Stimulated activated naive CD8-positive, alpha-beta T cell treated with anti-CD3 and anti-CD28 coated beads, Interleukin-15, Interleukin-2, amounts not matched to agents 100 ng/mL and 50 ng/mL, for 24 hours (primary cell): ENCODE data around the gene FAP.

Experiments
- H3K27ac Mint-ChIP-seq: one replicate; pipeline ENCODE4 v1.8.0; 2021; ENCODE audit warnings: mild to moderate bottlenecking, mixed read lengths
- H3K27me3 Mint-ChIP-seq: one replicate; pipeline ENCODE4 v1.8.0; 2021; ENCODE audit warnings: mixed read lengths
- H3K36me3 Mint-ChIP-seq: one replicate; pipeline ENCODE4 v1.8.0; 2021; ENCODE audit warnings: low read depth, mixed read lengths
- H3K4me1 Mint-ChIP-seq: one replicate; pipeline ENCODE4 v1.8.0; 2021; ENCODE audit warnings: low read depth, mixed read lengths
- H3K4me3 Mint-ChIP-seq: one replicate; pipeline ENCODE4 v1.8.0; 2021; ENCODE audit warnings: mild to moderate bottlenecking, mixed read lengths
- H3K9me3 Mint-ChIP-seq: one replicate; pipeline ENCODE4 v1.8.0; 2021; ENCODE audit warnings: mixed read lengths

FAP gene

DNA sequence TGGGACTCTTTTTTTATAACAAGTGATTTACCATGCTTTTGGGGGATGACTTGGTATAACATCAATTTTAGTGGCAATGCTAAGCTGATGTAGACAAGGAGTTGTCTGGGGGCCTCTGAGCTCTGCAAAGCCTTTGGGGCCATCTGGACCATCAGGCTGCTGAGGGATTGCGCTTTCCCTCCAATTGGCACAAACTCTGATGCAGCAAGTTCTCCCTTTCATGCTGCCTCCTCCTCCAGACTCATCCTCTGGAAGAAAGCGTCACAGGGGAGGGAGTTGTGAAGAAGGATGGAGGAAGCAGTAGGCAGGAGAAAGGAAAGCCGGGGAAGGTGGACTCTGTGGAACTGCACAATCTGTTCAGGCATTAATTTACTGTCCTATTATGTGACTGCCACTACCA, 10.2 kb upstream of the FAP start:
- Mint-ChIP-seq H3K9me3 (peaks cover 6% of the 10 kb centered on the region), H3K27ac (no peak overlapping the region), H3K27me3 (peaks cover 9% of the 10 kb centered on the region), H3K4me3 (no peak overlapping the region), H3K36me3 (no peaks in the 10 kb centered on the region), H3K4me1 (no peaks in the 10 kb centered on the region)

DNA sequence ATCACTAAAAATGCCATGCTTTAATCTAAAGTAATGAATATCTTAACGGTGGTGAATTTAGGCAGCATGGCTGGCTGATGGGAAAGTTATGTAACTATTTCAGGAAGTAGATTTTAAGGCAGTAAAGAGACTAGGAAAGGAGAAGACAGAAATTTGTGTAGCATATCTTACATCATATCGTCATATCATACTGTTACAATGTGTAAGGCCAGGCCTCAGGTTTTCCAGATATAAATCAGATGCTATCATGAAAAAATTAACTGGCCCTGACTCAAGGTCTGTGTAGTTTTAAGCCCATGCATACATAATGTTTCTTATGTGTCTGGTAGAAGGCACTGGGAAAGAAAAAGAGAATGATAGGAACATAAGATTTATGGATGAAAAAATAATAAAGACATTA, 8.9 kb upstream of the FAP start:
- H3K27me3 Mint-ChIP-seq = peaks cover 14% of the 10 kb centered on the region
- no peaks in the 10 kb centered on the region for H3K4me1 Mint-ChIP-seq
- H3K27ac Mint-ChIP-seq = no peak overlapping the region
- H3K36me3 Mint-ChIP-seq = no peaks in the 10 kb centered on the region
- H3K9me3 Mint-ChIP-seq = peaks cover 6% of the 10 kb centered on the region
- no peak overlapping the region for H3K4me3 Mint-ChIP-seq

DNA sequence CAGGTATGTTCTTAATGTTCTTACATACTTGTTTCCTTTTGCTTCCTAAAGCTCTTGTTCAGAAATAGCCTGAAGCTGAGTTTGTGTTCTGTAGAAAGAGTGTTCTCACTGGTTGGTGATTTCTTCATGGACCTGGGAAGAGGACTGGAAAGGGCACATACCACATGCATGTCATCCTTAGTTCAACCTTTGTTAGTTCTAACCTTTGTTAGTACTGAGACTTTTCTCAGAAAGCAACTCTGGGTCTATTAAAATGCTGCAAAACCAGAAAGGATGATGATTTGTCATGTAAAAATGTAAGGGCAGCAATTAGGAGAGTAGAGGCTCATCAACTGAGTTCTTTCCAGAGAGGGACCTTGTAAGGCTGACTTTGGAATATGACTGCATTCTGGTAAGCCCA, 2.5 kb upstream of the FAP start:
- Mint-ChIP-seq H3K4me1 (no peaks in the 10 kb centered on the region), H3K27ac (no peak overlapping the region), H3K4me3 (no peak overlapping the region), H3K27me3 (peaks cover 40% of the 10 kb centered on the region), H3K36me3 (no peaks in the 10 kb centered on the region), H3K9me3 (peaks cover 6% of the 10 kb centered on the region)

DNA sequence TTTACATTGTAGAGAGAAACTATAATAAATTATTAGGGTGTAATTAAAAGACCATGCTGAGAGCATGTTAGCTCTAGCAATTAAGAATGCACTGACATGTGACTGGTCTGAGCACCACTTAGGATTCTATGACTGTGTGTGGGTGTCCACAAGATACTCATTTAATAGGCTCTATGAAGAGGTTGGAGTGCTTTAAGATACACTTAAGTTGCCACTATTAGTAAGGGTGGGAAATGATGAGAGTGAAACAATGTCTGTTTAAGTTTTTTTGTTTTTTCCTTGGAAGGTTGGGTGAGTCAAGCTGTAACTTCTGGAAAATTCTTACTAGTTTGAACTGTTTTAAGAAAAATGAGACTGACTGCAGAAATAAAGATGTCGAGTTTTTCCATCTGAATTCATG, 1.8 kb upstream of the FAP start:
- Mint-ChIP-seq H3K4me1 (no peaks in the 10 kb centered on the region), H3K27me3 (peaks cover 42% of the 10 kb centered on the region), H3K4me3 (no peak overlapping the region), H3K9me3 (peaks cover under 1% of the 10 kb centered on the region), H3K36me3 (no peaks in the 10 kb centered on the region), H3K27ac (no peak overlapping the region)

DNA sequence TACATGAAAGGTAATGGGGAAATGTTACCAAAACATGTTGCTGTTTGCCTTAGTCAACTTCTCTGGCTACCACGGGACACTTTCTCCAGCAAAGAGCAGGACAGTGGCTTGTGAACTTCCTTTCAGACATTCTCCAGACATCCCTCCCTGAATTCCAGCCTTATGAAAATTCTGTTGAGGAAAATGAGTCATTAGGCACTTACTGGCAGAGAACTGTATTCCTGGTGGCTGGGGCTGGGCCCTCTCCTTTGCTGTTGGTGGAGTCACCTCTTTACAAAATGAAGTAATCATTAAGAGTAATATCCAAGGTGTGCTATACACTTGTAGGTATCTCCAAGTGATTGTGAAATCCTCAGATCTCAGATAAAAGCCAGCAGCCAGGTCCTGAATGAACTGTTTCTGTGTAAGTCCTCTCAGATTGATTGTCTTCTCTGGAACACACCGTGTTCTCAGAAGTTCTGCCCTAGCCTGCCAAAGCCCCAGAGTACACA, 1.3 kb upstream of the FAP start:
- Mint-ChIP-seq H3K4me1 (no peaks in the 10 kb centered on the region), H3K36me3 (no peaks in the 10 kb centered on the region)

DNA sequence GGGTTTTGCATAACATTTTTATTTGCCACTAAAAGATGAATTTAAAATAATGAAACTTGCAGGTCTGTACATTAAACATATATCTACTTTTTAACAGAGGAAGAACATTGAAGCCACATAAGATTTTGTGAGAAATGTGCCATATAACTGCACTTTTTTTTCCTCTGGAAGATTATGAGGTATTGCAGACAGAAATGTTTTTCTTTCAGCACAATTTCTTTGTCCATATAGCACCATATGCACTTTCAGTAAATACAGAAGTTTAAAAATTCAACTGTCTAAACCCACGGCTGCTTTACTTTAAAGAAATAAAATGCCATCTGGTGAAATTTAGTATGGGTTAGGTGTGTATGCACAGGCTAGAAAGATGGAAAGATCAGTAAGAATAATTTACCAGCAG, 470 bp upstream of the FAP start:
- no peak overlapping the region for H3K4me3 Mint-ChIP-seq

More for the DNA sequence above, 1.3 kb upstream of the FAP start:
- H3K9me3 Mint-ChIP-seq = no peaks in the 10 kb centered on the region
- H3K27ac Mint-ChIP-seq = no peak overlapping the region
- H3K4me3 Mint-ChIP-seq = no peak overlapping the region
- H3K27me3 Mint-ChIP-seq = peaks cover 46% of the 10 kb centered on the region

DNA sequence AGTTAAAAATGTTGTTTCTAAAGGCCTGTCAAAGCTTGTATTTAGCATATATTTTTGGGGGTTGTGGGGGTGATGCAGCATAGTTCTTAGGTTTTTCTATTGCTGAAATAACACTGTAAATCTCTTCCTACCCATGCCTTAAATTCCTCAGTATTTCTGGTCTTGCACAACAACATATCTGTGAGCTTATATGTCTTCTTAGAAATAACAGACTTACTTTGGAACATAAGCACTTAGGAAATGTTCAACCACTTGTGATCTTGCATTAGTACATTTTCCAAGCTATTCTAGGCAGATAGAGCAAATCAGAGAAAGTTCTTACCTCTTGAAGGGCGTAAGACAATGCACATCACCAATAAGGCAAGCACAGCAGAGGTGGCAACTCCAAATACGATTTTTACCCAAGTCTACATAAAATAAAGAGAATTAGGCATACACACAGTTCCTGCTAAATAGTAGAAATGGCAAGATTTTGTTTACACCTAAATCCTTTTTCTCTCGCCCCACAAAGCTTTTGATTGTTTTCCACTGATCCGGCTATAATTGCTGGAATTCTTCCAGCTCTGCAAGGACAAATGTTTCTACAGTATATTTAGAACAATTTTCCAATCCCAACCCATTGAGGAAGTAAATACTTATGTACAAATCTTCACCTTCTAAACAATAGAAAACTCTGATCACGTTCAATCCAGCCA, 512 bp downstream of the FAP start:
- peaks cover 46% of the 10 kb centered on the region for H3K27me3 Mint-ChIP-seq
- H3K36me3 Mint-ChIP-seq = no peaks in the 10 kb centered on the region
- no peak overlapping the region for H3K27ac Mint-ChIP-seq
- H3K9me3 Mint-ChIP-seq = no peaks in the 10 kb centered on the region
- no peak overlapping the region for H3K4me3 Mint-ChIP-seq
- H3K4me1 Mint-ChIP-seq = no peaks in the 10 kb centered on the region

More for the DNA sequence above, 470 bp upstream of the FAP start:
- Mint-ChIP-seq H3K9me3 (no peaks in the 10 kb centered on the region), H3K4me1 (no peaks in the 10 kb centered on the region), H3K36me3 (no peaks in the 10 kb centered on the region), H3K27ac (no peak overlapping the region), H3K27me3 (peaks cover 46% of the 10 kb centered on the region)

DNA sequence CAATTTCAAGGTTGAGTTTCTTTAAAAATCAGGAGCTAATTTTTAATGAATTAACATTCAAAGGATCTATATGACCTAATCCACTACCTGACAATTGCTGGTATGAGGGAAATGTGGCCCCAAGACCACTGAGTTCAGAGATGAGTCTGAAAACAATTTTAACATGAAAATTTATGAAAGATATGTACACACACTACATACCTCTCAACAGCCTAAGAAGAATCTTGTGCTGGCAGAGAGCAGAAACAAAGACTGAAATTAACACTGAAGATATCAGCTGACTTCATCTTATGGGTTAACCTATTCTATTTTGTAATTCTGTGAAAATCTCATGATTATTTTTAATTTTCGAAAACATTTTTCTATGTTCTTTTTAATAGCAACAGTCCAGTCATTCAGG, 1.7 kb downstream of the FAP start:
- H3K27ac Mint-ChIP-seq = no peak overlapping the region
- no peaks in the 10 kb centered on the region for H3K4me1 Mint-ChIP-seq
- no peak overlapping the region for H3K4me3 Mint-ChIP-seq
- no peaks in the 10 kb centered on the region for H3K36me3 Mint-ChIP-seq
- peaks cover 46% of the 10 kb centered on the region for H3K27me3 Mint-ChIP-seq
- H3K9me3 Mint-ChIP-seq = no peaks in the 10 kb centered on the region

DNA sequence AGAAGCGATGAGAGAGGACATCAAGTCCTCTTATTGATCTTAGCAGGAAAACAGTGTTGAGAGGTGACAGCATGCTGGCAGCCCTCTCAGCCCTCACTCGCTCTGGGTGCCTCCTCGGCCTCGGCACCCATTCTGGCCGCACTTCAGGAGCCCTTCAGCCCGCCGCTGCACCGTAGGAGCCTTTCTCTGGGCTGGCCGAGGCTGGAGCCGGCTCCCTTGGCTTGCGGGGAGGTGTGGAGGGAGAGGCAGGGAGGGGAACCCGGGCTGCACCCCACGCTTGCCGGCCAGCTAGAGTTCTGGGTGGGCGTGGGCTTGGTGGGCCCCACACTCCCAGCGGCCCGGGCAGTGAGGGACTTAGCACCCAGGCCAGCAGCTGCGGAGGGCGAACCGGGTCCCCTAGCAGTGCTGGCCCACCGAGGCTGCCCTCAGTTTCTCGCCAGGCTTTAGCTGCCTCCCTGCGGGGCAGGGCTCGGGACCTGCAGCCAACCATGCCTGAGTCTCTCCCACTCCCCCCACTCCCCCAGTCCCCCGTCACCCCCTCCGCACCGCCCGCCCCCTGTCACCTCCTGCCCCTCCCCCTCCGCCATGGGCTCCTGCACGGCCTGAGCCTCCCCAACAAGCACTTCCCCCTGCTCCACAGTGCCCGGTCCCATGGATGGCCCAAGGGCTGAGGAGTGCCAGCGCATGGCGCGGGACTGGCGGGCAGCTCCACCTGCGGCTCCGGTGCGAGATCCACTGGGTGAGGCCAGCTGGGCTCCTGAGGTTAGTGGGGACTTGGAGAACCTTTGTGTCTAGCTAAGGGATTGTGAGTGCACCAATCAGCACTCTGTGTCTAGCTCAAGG, 8.4 kb downstream of the FAP start:
- H3K4me3 Mint-ChIP-seq = no peak overlapping the region
- no peaks in the 10 kb centered on the region for H3K4me1 Mint-ChIP-seq
- peaks cover 3% of the 10 kb centered on the region for H3K9me3 Mint-ChIP-seq
- H3K36me3 Mint-ChIP-seq = no peaks in the 10 kb centered on the region
- H3K27me3 Mint-ChIP-seq = peaks cover 27% of the 10 kb centered on the region
- no peak overlapping the region for H3K27ac Mint-ChIP-seq

DNA sequence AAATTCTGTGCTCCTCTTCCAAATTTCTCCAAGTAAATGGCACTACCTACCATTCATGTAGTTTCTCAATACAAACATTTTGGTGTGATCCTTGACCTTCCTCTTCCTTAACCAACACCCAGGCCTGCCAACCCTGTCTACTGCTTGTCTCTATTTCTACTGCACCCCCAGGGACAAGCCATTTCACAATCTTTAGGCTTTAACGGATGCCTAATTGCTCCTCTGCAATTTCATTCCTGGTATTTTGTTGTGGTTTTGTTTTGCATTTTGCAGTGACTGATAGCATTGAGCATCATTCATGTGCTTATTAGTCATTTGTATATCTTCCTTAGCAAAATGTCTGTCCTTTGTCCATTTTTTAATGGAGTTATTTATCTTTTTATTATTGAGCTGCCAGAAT, 10.0 kb downstream of the FAP start:
- H3K9me3 Mint-ChIP-seq = peaks cover 3% of the 10 kb centered on the region
- H3K27me3 Mint-ChIP-seq = peaks cover 19% of the 10 kb centered on the region
- H3K4me3 Mint-ChIP-seq = no peak overlapping the region
- H3K4me1 Mint-ChIP-seq = no peaks in the 10 kb centered on the region
- H3K27ac Mint-ChIP-seq = no peak overlapping the region
- no peaks in the 10 kb centered on the region for H3K36me3 Mint-ChIP-seq

DNA sequence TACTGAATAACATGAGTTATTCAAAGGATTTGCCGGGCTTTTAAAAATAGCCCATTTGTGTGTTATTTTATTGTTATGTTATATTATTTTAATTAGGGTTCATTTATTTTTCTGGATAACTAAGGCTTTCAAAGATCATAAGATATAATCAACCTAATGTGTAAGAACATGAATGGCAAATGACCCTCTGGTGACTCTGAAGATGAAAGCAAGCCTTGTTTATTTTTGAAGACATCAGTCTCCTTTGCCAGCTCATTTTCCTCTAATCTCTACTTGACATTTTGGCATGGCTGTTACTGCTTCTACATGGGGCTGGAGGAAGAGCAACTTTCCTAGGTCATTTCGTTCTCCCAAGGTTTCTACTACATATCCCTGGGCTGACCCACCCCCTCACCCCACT, 10.6 kb downstream of the FAP start:
- Mint-ChIP-seq H3K4me1 (no peaks in the 10 kb centered on the region), H3K27ac (no peak overlapping the region), H3K9me3 (peaks cover 3% of the 10 kb centered on the region), H3K36me3 (no peaks in the 10 kb centered on the region), H3K27me3 (peaks cover 22% of the 10 kb centered on the region), H3K4me3 (no peak overlapping the region)

DNA sequence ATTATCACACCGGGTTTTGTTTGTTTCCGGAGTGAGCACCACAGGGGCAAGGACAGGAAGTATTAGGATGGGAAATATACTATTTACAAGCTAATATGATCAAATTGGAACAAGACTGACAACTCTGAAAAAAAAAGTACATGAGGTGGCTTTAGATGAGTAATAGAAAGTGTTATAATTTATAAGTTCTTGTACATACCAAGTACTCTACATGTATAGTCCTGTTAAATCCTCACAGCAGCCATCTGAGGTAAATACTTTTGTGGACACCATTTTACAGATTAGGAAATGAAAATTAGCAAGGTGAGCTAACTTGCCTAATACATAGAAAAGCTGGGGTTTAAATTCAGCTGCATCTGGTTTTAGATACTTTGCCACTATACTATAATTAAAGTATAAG, 11.2 kb downstream of the FAP start:
- no peak overlapping the region for H3K4me3 Mint-ChIP-seq
- peaks cover 3% of the 10 kb centered on the region for H3K9me3 Mint-ChIP-seq
- no peaks in the 10 kb centered on the region for H3K36me3 Mint-ChIP-seq
- no peaks in the 10 kb centered on the region for H3K4me1 Mint-ChIP-seq
- H3K27ac Mint-ChIP-seq = no peak overlapping the region
- peaks cover 23% of the 10 kb centered on the region for H3K27me3 Mint-ChIP-seq

DNA sequence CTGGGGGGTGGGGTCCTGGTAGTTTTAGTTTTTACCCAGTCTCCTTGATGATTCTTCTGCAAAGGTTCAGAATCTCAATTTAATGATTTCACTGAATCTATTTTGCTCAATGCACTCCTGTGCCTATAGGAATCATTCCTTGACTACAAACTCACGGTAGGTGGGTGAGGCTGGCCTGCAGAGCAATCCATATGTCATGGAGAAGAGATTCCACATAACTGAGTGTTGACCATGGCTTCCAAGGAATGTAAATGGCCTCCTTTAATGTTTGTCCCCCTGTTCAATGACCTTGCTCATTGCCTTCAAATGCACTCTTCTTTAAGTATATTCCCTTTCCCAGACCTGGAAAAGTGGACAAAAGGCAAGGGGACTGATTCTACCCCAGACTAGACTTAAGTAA, 12.5 kb downstream of the FAP start:
- no peaks in the 10 kb centered on the region for H3K36me3 Mint-ChIP-seq
- H3K4me1 Mint-ChIP-seq = no peaks in the 10 kb centered on the region
- H3K27ac Mint-ChIP-seq = no peak overlapping the region
- peaks cover 2% of the 10 kb centered on the region for H3K9me3 Mint-ChIP-seq
- no peak overlapping the region for H3K4me3 Mint-ChIP-seq
- H3K27me3 Mint-ChIP-seq = peaks cover 18% of the 10 kb centered on the region

DNA sequence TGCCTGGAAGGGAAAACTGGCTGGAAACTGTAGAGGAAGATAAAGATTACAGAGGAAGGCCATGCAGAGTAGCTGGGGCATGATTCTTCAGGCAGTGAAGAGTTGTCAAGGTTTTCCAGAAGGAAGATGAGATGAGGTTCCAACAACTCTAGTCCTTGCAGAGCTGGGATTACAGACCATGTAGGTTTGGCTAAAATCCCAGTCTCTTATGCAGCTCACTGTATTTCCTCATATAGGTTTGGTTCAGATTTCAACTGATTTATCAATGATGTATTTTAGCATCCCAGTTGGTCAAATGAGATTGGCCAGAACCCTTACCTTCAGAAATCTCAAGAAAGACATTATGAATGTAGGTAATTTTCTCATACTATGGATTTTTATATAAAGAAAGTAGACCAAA, 16.4 kb downstream of the FAP start:
- Mint-ChIP-seq H3K9me3 (no peaks in the 10 kb centered on the region), H3K27me3 (peaks cover 16% of the 10 kb centered on the region), H3K4me1 (no peaks in the 10 kb centered on the region), H3K36me3 (no peaks in the 10 kb centered on the region), H3K27ac (no peak overlapping the region), H3K4me3 (no peak overlapping the region)

DNA sequence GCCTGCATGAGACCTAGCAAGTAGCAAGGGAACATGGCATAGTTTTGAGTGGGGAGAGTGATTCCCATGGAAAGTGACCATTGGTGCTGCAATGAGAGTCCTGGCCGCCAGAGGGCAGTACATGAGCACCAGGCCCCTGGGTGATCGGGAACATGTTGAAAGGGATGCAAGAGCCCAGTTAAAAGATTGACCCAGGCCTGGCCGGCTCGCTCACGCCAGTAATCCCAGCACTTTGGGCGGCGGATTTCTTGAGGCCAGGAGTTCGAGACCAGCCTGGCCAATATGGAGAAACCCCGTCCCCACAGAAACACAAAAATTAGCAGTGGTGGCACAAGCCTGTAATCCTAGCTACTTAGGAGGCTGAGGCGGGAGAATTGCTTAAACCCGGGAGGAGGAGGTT, 22.2 kb downstream of the FAP start:
- H3K9me3 Mint-ChIP-seq = no peaks in the 10 kb centered on the region
- H3K27me3 Mint-ChIP-seq = peaks cover 20% of the 10 kb centered on the region
- no peaks in the 10 kb centered on the region for H3K36me3 Mint-ChIP-seq
- no peak overlapping the region for H3K27ac Mint-ChIP-seq
- H3K4me1 Mint-ChIP-seq = no peaks in the 10 kb centered on the region
- H3K4me3 Mint-ChIP-seq = no peak overlapping the region
